Left cardiac atrium (tissue), 4 donors: Measurements from ENCODE around the gene ETHE1. TPM values are rescaled to one million over a fixed set of nuclear protein-coding genes. Genes with fewer than 3 reads are reported as not detected.

Experiments used
- ATAC-seq, 2 donors: fragments of 200-7000 bp; cut with Tn5 transposase; one replicate each; pipeline ENCODE4 v1.9.1; 2020; ENCODE audit warnings: mild to moderate bottlenecking in 2 of 2, moderate library complexity in 2 of 2
- DNase-seq: peaks from one replicate; pipeline ENCODE4 v3.0.0-alpha.2; 2020
- intact Hi-C, 2 donors: fragments of 100-400 bp; cut with DNase I; formaldehyde crosslinking; loops; one replicate each; pipeline versions ENCODE4 v1.14.1 to v1.15.1; 2022 to 2023
- total RNA-seq, 2 donors: library from RNA; stranded (reverse); fragmentation: NEBNext Ultra II Directional; extraction: Animal tissue kit (Norgen Biotek cat#: 25700); gene quantifications; one replicate each; pipeline ENCODE4 v1.2.1, GENCODE V29; 2021
- donor health status: DM: no; HTN: yes; CAD: no.
- donor health status: DM: no; HTN: yes; CAD: no; lungs with severe emphysema.
- donor health status: DM: yes; HTN: yes; CAD: no.
- donor health status: Dilated cardiomyopathy.

ETHE1 gene
- total RNA-seq, 2 donors from 2014 or later: 13.7 to 17.9 TPM

- intact Hi-C loops: no loop called here
- ATAC-seq (no peak), DNase-seq (no peak)
Observed at GRCh38 chr19:43457809-43458208, 69.2 kb downstream of the ETHE1 start.

Other genes starting within 250 kb of the ETHE1 start
- gene CD177, start 173.5 kb downstream of the ETHE1 start, total RNA-seq: 1 to 10 TPM in 1 of 2 donors, under 1 TPM in 1; 0.27 to 1.1 TPM
- gene TEX101, start 112.3 kb downstream of the ETHE1 start, total RNA-seq: not detected
- gene LYPD3, start 61.6 kb downstream of the ETHE1 start, total RNA-seq: under 1 TPM; 0.35 to 0.42 TPM
- 1 to 10 TPM; 7.3 to 7.4 TPM for gene PHLDB3, start 22.5 kb downstream of the ETHE1 start, total RNA-seq
- 1 to 10 TPM; 1.1 to 1.6 TPM for gene ZNF575, start 6.0 kb upstream of the ETHE1 start, total RNA-seq
- gene XRCC1, start 48.3 kb upstream of the ETHE1 start, total RNA-seq: 10 to 100 TPM; 14.0 to 17.4 TPM
- 1 to 10 TPM; 3.2 to 4.0 TPM for gene PINLYP, start 48.6 kb upstream of the ETHE1 start, total RNA-seq
- 10 to 100 TPM; 18.3 to 27.8 TPM for gene IRGQ, start 68.9 kb upstream of the ETHE1 start, total RNA-seq
- gene ZNF576, start 69.4 kb upstream of the ETHE1 start, total RNA-seq: 10 to 100 TPM; 10.7 to 12.3 TPM
- under 1 TPM; 0.10 to 0.18 TPM for gene SRRM5, start 84.9 kb upstream of the ETHE1 start, total RNA-seq
- 10 to 100 TPM; 34.2 to 38.7 TPM for gene ZNF428, start 92.4 kb upstream of the ETHE1 start, total RNA-seq
- 10 to 100 TPM; 10.1 to 13.7 TPM for gene CADM4, start 112.6 kb upstream of the ETHE1 start, total RNA-seq
- gene PLAUR, start 143.0 kb upstream of the ETHE1 start, total RNA-seq: 10 to 100 TPM in 1 of 2 donors, 1 to 10 TPM in 1; 8.9 to 19.2 TPM
- not detected for gene IRGC, start 188.9 kb upstream of the ETHE1 start, total RNA-seq
- 10 to 100 TPM; 19.4 to 22.1 TPM for gene SMG9, start 227.8 kb upstream of the ETHE1 start, total RNA-seq